ENCODE results near the gene FADS3.

Gene FADS3

DNA sequence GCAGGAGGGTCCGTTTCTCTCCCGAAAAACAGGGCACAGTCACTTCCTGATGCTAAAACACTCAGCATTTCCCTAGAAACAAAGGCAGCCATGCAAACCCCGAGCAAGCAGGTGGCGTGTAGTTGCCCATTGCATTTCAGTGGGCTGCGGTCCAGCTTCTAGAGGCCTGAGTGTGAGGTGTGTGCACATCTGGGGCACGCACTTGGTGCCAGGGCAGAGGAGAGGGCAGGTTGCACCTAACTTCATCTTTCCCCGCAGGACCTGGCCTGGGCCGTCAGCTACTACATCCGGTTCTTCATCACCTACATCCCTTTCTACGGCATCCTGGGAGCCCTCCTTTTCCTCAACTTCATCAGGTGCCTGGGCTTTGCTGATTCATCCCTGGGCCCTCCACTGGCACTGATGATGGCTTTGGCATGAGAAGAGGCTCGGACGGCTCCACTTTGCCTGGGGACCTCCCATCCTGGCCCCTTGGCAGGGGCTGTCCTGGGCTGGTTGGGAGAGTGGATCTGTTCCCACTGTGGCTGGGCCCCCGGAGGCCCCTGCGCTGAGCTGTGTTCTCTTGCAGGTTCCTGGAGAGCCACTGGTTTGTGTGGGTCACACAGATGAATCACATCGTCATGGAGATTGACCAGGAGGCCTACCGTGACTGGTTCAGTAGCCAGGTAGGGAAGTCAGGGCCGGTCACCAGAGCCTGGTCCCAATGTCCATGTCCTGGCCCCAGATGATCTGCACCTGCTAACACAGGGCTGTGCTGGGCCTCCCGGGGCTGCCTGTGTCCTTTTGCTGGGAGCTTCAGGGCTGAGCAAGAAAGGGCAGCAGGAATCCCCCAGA is 28.4 kb downstream of the FADS3 start:
- DNase-seq (ENCODE audit: low read depth): no peak
- TF ChIP-seq, protein P1, sequence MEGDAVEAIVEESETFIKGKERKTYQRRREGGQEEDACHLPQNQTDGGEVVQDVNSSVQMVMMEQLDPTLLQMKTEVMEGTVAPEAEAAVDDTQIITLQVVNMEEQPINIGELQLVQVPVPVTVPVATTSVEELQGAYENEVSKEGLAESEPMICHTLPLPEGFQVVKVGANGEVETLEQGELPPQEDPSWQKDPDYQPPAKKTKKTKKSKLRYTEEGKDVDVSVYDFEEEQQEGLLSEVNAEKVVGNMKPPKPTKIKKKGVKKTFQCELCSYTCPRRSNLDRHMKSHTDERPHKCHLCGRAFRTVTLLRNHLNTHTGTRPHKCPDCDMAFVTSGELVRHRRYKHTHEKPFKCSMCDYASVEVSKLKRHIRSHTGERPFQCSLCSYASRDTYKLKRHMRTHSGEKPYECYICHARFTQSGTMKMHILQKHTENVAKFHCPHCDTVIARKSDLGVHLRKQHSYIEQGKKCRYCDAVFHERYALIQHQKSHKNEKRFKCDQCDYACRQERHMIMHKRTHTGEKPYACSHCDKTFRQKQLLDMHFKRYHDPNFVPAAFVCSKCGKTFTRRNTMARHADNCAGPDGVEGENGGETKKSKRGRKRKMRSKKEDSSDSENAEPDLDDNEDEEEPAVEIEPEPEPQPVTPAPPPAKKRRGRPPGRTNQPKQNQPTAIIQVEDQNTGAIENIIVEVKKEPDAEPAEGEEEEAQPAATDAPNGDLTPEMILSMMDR (IDR thresholded peaks at IDR 0.05; ENCODE audit: insufficient read depth, low read depth, low read length, missing control alignments): no peak
- H3K4me3 ChIP-seq (ENCODE audit: low read length): no peak overlapping the region

DNA sequence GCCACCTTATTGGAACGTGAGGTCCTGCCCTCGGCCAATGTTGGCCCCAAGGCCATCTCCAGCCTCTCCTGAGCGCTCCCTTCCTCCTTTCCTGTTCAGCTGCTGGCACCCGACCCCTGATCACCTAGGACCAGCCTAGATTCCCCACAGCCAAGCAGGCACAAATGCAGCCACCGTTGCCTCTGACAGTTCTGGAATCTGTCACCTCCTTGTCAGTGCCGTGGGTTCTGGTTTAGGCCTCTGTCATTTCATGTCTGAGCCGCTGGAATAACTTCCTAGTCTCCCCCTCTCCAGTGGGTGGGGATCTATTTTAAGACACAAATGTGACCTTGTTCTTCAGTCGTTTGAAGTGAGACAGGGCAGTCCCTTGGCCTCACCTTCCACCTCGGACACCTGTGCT is 29.7 kb downstream of the FADS3 start:
- TF ChIP-seq, protein P1 (IDR thresholded peaks at IDR 0.05; ENCODE audit: insufficient read depth, low read depth, low read length, missing control alignments): no peak
- no peak for DNase-seq (ENCODE audit: low read depth)
- H3K4me3 ChIP-seq (ENCODE audit: low read length): no peak overlapping the region

DNA sequence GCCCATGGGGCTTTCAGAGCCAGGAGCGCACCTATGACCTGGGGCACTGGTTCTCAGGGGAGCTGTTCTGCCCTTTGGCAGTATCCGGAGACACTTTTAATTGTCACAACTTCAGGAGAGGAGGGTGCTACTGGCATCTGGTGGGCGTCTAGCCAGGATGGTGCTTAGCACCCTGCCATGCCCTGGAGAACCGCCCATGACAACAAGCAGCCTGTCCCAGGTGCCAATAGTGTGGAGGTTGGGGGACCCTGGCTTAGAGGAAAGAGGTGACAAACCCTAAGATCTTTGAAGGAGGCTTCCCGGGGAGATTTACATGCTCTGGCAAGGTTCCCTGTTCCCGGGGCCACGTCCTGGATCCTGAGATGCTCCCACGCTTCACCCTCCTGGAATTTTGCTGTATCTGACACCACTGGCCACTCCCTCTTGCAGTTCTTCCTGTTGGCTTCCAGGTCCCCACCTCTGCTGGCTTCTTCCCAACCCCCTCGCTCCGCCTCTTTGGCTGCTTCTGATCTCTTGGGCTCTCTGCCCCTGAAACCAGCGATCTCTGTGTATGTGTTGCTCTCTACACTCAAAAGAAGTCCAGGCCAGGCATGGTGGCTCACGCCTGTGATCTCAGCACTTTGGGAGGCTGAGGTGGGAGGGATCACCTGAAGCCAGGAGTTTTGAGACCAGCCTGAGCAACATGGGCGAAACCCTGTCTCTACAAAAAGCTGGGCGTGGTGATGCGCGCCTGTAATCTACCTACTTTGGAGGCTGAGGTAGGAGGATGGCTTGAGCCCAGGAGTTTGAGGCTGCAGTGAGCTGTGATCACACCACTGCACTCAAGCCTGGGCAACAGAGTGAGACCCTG is 31.1 kb downstream of the FADS3 start:
- TF ChIP-seq, protein P1 (IDR thresholded peaks at IDR 0.05; ENCODE audit: insufficient read depth, low read depth, low read length, missing control alignments): no peak
- DNase-seq (ENCODE audit: low read depth): no peak
- no peak overlapping the region for H3K4me3 ChIP-seq (ENCODE audit: low read length)

DNA sequence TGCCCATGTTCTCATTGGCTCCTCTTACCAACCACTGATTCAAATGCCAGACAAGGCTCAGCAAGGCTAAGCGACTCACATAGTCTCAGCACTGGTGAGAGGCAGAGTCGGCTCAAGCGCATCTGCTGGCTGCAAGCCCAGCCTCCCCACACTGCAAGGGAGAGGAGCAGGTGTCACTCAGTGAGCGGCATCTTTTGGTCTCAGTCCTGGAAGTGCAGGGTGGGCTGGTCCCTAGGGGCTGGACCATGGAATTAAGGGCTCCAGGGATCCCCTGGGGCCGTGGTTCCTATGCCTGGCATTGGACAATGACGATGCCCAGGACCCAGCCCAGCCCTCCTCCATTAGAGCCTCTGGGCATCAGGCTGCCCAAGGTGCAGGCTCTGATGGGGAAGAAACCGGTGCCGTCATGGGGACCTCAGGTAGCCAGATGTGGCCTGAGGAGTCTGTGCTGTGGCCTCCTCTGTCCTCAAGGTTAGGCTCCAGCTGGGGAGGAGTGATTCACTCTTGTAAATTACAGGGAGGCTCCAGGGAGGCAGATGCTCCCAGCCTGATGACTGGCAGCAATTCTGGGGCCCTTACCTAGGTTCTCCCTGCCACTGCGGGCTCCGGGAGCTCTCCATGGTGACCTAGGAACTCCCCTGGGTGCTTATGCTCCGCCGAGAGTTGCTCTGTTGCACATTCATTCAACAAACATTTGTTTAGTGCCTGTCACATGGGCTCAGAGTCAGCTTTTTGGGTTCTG is 35.2 kb downstream of the FADS3 start:
- no peak overlapping the region for H3K4me3 ChIP-seq (ENCODE audit: low read length)
- no peak for DNase-seq (ENCODE audit: low read depth)
- TF ChIP-seq, protein P1 (IDR thresholded peaks at IDR 0.05; ENCODE audit: insufficient read depth, low read depth, low read length, missing control alignments): no peak

DNA sequence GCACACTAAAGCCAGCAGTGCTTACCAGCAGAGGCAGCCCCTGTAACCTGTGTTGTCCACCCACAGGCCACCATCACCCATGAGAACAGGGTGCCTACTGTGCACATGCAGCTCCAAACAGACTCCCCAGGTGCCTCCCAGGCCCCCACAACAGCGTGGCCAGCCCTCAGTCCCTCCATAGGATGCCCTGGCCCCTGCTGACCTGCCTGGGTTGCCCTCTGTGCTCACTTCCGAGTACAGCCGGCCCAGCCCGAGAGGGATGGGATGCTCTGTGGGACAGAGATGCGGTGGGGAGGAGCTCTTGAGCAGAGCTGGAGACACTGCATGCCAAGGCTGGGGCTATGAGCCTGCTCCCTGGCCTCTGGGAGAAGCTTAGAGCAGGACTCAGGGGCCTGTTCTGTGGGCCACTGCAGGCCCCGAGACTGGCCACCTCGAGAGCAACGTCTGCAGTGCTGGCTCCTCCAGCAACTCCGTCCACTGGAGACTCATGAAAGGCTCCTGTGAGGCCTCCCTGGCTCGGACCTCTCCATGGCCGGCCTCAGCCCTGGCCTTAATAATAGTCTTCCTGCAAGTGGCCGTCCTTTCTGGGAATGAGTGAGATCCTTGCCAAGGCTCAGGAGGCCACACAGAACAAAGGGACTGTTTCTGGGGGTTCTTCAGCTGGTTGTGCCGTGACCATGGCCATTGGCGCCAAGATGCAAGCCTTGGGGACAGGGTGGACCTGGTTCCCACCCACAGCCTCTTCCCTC is 36.2 kb downstream of the FADS3 start:
- TF ChIP-seq, protein P1 (IDR thresholded peaks at IDR 0.05; ENCODE audit: insufficient read depth, low read depth, low read length, missing control alignments): no peak
- DNase-seq (ENCODE audit: low read depth): no peak
- no peak overlapping the region for H3K4me3 ChIP-seq (ENCODE audit: low read length)

DNA sequence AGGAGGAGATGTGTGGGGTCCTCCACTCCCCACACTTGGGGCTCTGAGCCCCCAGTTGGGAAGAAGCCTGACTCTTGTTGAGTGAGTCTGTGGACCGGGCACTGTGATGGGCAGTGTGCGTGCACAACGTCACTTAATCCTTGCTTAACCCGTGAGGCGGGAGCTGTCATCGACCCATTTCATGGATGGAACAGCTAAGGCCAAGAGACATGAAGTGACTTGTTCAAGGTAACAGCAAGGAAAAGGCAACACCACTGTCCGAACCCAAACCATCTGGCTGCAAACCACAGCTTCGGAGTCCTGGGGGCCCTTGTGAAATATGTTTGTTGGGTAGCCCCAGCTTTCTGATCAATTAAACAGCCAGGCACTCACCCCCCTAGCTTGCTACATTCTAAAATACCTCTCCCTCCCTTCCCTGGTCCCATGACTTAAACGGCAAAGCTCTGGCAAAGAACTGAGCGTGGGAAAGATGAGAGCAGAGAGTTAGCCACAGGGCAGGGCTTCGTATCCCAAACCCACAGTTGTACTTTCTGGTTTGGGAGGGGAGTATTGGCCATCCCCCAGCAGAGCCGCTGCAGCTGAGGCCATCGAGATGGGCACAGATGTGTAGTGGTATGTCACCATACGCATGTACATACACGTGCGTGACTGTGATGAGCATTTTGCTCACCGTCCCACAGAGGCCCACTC is 37.0 kb downstream of the FADS3 start:
- DNase-seq (ENCODE audit: low read depth): no peak
- TF ChIP-seq, protein P1 (IDR thresholded peaks at IDR 0.05; ENCODE audit: insufficient read depth, low read depth, low read length, missing control alignments): no peak
- H3K4me3 ChIP-seq (ENCODE audit: low read length): no peak overlapping the region

Measured in epithelial cell of esophagus (primary cell).